Measurements from ENCODE around the gene TNKS1BP1.

DNA sequence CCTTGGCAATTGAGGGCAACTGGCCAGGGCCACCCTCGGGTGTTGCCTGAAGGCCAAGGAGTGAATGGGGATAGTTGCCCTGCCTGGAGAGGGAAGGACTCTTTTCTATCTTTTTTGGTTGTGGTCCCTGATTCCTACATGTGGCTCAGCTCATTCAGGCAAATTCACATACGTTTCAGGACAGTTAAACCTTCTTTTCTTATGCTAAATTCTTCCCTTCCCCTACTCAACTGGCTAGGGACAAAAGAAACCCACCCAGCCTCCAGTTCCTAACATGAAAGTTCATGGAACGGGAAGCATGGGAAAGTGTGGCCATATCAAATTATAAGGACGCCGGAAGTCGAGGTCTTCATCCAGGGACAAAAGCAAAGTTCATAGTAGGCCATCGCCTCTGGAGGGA, 61.4 kb downstream of the TNKS1BP1 start:
- TF ChIP-seq, protein P1, sequence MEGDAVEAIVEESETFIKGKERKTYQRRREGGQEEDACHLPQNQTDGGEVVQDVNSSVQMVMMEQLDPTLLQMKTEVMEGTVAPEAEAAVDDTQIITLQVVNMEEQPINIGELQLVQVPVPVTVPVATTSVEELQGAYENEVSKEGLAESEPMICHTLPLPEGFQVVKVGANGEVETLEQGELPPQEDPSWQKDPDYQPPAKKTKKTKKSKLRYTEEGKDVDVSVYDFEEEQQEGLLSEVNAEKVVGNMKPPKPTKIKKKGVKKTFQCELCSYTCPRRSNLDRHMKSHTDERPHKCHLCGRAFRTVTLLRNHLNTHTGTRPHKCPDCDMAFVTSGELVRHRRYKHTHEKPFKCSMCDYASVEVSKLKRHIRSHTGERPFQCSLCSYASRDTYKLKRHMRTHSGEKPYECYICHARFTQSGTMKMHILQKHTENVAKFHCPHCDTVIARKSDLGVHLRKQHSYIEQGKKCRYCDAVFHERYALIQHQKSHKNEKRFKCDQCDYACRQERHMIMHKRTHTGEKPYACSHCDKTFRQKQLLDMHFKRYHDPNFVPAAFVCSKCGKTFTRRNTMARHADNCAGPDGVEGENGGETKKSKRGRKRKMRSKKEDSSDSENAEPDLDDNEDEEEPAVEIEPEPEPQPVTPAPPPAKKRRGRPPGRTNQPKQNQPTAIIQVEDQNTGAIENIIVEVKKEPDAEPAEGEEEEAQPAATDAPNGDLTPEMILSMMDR (IDR thresholded peaks at IDR 0.05): no peak
- TF ChIP-seq POLR2A (IDR thresholded peaks at IDR 0.05): no peak

All from thyroid gland (tissue), 4 donors.